H1 (cell line): ENCODE measurements around the gene DCTN2. TPM values are rescaled to one million over a fixed set of nuclear protein-coding genes. Genes with fewer than 3 reads are reported as not detected.

Experiments used
- CTBP2 ChIP-seq: IDR thresholded peaks from 2 replicates; pipeline ENCODE4 v1.7.0; 2011; ENCODE audit warnings: borderline replicate concordance, mild to moderate bottlenecking, moderate library complexity, mixed read lengths, low read length; ENCODE audit not compliant: insufficient read depth, insufficient read length
- E2F6 ChIP-seq: IDR thresholded peaks from 2 replicates; pipeline ENCODE4 v1.6.1; 2012; ENCODE audit warnings: inconsistent platforms
- EP300 ChIP-seq, 2 experiments: IDR thresholded peaks; 1 replicate in 1 of 2; 2 replicates in 1 of 2; pipeline ENCODE4 v1.6.1; 2011 to 2012; ENCODE audit warnings: low read depth in 2 of 2, low read length in 2 of 2, mild to moderate bottlenecking in 2 of 2, borderline replicate concordance in 1 of 2, inconsistent platforms in 1 of 2, moderate library complexity in 1 of 2
- GTF2F1 ChIP-seq: IDR thresholded peaks from 2 replicates; pipeline ENCODE4 v1.6.1; 2012; ENCODE audit warnings: low read depth, low read length, improper control_type of control experiment, borderline replicate concordance
- HDAC2 ChIP-seq, 2 experiments: fragments of 300-600 bp in 1 of 2; sonication (generic) in 1 of 2; IDR thresholded peaks; 2 replicates each; pipeline ENCODE4 v1.6.1; 2011 to 2012; ENCODE audit warnings: low read depth in 2 of 2, low read length in 2 of 2, mild to moderate bottlenecking in 2 of 2, moderate library complexity in 2 of 2, borderline replicate concordance in 1 of 2, inconsistent platforms in 1 of 2
- KDM4A ChIP-seq: IDR thresholded peaks from one replicate; pipeline ENCODE4 v1.7.1; 2012; ENCODE audit warnings: low read depth, mild to moderate bottlenecking, moderate library complexity, low read length, inconsistent platforms; ENCODE audit not compliant: severe bottlenecking
- MAX ChIP-seq: IDR thresholded peaks from 2 replicates; pipeline ENCODE4 v1.6.1; 2012; ENCODE audit warnings: inconsistent platforms
- NRF1 ChIP-seq: IDR thresholded peaks from 2 replicates; pipeline ENCODE4 v1.6.1; 2011; ENCODE audit warnings: mild to moderate bottlenecking, low read depth, low read length, improper control_type of control experiment
- POLR2A ChIP-seq, 2 experiments: IDR thresholded peaks; 1 replicate in 1 of 2; 2 replicates in 1 of 2; pipeline ENCODE4 v1.6.1; 2011; ENCODE audit warnings: low read depth in 2 of 2, low read length in 2 of 2, mild to moderate bottlenecking in 2 of 2; ENCODE audit errors: control extremely low read depth in 1 of 2
- POLR2AphosphoS5 ChIP-seq: IDR thresholded peaks from 2 replicates; pipeline ENCODE4 v1.6.1; 2011; ENCODE audit warnings: low read depth, low read length
- POU5F1 ChIP-seq: IDR thresholded peaks from 2 replicates; pipeline ENCODE4 v1.6.1; 2011; ENCODE audit warnings: low read depth, mild to moderate bottlenecking, low read length, moderate library complexity
- RBBP5 ChIP-seq: IDR thresholded peaks from 2 replicates; pipeline ENCODE4 v1.7.1; 2012; ENCODE audit warnings: low read depth, mild to moderate bottlenecking, inconsistent platforms, low read length, moderate library complexity, borderline replicate concordance
- RNF2 ChIP-seq: fragments of 200-900, 300-1000 bp; sonication (generic); IDR thresholded peaks from 2 replicates; pipeline ENCODE4 v1.7.1; 2016; ENCODE audit warnings: borderline replicate concordance, low read depth, mild to moderate bottlenecking, antibody characterized with exemption, low read length; ENCODE audit not compliant: poor library complexity, severe bottlenecking; ENCODE audit errors: missing control alignments
- SAP30 ChIP-seq: fragments of 300-600 bp; sonication (generic); IDR thresholded peaks from 2 replicates; pipeline ENCODE4 v1.7.1; 2012; ENCODE audit warnings: low read length, moderate library complexity, mild to moderate bottlenecking, inconsistent platforms; ENCODE audit not compliant: insufficient read depth, insufficient replicate concordance
- polyA plus RNA-seq, 7 experiments: library from polyadenylated mRNA; depleted of rRNA in 3 of 7; stranded (reverse) in 5 of 7; unstranded in 2 of 7; fragments of >200 nt in 5 of 7; fragments of 200-250 nt in 2 of 7; gene quantifications; 1 replicate in 5 of 7; 2 replicates in 1 of 7; 4 replicates in 1 of 7; pipeline versions ENCODE4 v1.2.1 to v1.2.3, GENCODE V29; 2011 to 2013; ENCODE audit warnings: missing spikeins in 2 of 7, mixed read lengths in 2 of 7
- total RNA-seq: library from RNA; stranded (reverse); fragmentation: NEBNext Ultra II Directional; extraction: Animal tissue kit (Norgen Biotek cat#: 25700); gene quantifications from 2 replicates; pipeline ENCODE4 v1.2.1, GENCODE V29; 2021
- TF ChIP-seq, protein P1 (sequence below): IDR thresholded peaks from 2 replicates; pipeline ENCODE4 v1.6.1; 2011; ENCODE audit warnings: low read length, improper control_type of control experiment

DCTN2 gene
- total and polyA plus RNA-seq, 2 of the 8 experiments (the other 6 are each of a cell fraction or from before 2014, with no cell fraction given), result 90.3 to 91.9 TPM

DNA sequence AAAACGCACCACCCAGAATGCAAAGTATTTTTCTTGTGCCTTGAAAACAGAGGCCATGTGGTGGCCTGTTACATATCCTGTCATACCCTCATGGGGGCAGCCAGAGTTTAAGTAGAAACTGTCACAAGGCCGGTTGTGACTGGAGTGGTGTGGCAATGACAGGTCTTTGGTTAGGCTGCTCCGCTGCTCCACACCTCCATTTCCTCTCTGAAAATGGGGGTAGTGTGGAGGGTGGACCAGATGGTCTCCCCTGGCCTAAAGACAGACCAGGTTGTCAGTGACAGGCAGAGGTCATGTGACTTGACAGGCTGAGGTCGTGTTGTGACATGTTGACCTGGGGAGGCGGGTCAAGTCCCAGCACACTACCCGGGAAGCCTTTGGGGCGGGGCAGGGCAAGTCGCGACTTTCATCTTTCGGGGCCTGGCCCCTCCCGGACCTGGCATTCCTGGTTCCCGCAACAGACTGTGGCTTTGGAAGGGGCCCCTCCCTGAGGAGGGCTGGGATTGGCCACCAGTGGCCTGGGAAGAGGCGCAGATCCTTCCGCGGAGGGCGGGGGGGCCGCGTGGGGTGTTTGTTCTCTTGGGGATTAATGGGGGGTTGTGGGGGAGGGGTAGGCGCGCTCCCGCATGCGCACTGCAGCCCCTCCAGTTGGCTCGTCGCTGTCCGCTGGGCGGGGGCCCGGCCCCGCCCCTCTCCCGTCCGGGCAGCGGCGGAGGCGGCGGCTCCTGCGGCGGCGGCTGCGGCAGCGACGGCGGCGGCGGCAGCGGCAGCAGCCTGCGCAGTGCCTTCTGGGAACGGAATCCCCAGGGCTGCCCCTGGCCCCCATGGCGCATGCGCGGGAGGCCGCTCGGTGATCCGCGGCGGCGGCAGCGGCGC lies 24.7 kb downstream of the DCTN2 start, which contains the start of gene MBD6 (continued):
- no peak for TF ChIP-seq E2F6
- TF ChIP-seq POLR2AphosphoS5, result 0 out of 2 replicates have a peak, but pooled peaks have one; percentile 18
- peak; percentile 82 for TF ChIP-seq MAX
- no peak for TF ChIP-seq POU5F1
- TF ChIP-seq EP300 (IDR thresholded peaks at IDR 0.05; ENCODE audit: borderline replicate concordance in 1 of 2, low read depth in 2 of 2, low read length in 2 of 2), result peak in 1 of 2 experiments; percentile 73; a peak in 1 of 3 replicates
- peak; percentile 8 for TF ChIP-seq KDM4A
- TF ChIP-seq RBBP5, result peak; percentile 11; the same call in 1 of the 2 replicates
- TF ChIP-seq, protein P1, sequence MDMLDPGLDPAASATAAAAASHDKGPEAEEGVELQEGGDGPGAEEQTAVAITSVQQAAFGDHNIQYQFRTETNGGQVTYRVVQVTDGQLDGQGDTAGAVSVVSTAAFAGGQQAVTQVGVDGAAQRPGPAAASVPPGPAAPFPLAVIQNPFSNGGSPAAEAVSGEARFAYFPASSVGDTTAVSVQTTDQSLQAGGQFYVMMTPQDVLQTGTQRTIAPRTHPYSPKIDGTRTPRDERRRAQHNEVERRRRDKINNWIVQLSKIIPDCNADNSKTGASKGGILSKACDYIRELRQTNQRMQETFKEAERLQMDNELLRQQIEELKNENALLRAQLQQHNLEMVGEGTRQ, result peak; percentile 72
- TF ChIP-seq HDAC2 (IDR thresholded peaks at IDR 0.05; ENCODE audit: borderline replicate concordance in 1 of 2, low read depth in 2 of 2, low read length in 2 of 2), result peak; percentile 65 to 100; a peak in 2 of 4 replicates
- no peak for TF ChIP-seq RNF2
- TF ChIP-seq NRF1, result peak; percentile 74
- TF ChIP-seq GTF2F1, result no peak
- TF ChIP-seq POLR2A (IDR thresholded peaks at IDR 0.05; ENCODE audit: control extremely low read depth in 1 of 2, low read depth in 2 of 2, low read length in 2 of 2), result peak in 1 of 2 experiments; percentile 47; a peak in 1 of 3 replicates
- peak; percentile 100 for TF ChIP-seq CTBP2
- peak; percentile 100 for TF ChIP-seq SAP30
